ENCODE results near the gene TCEAL3.

GRCh38 chrX:103651151-103651773, 43.5 kb downstream of the TCEAL3 start:
- TF ChIP-seq CTCF (IDR thresholded peaks at IDR 0.05; ENCODE audit: low read depth, low read length) (no peak), POLR2A (IDR thresholded peaks at IDR 0.05; ENCODE audit: extremely low read depth, insufficient read length) (no peak), MYC (IDR thresholded peaks at IDR 0.05; ENCODE audit: low read depth, low read length) (no peak)

Data from NB4 (cell line).